Omental fat pad (tissue), 4 donors: ENCODE measurements around the gene RAB40C. TPM values are rescaled to one million over a fixed set of nuclear protein-coding genes. Genes with fewer than 3 reads are reported as not detected.

Experiments used
- ATAC-seq: fragments of 150-250 bp; one replicate; pipeline ENCODE4 v1.9.1; 2016; ENCODE audit warnings: mild to moderate bottlenecking, moderate library complexity; ENCODE audit not compliant: low FRiP score
- DNase-seq: peaks from one replicate; pipeline ENCODE4 v3.0.0-alpha.2; 2019; ENCODE audit warnings: low spot score
- total RNA-seq, 4 donors: library from RNA; depleted of rRNA; stranded (reverse); fragments of >200 nt; gene quantifications; one replicate each; pipeline ENCODE4 v1.1.0, GENCODE V29; 2016
- TF ChIP-seq, protein P1 (sequence below), 3 donors: fragments of 450-650 bp; IDR thresholded peaks; one replicate each; pipeline ENCODE4 v1.5.1; 2016 to 2017; ENCODE audit warnings: antibody characterized with exemption in 3 of 3, mild to moderate bottlenecking in 3 of 3, moderate library complexity in 2 of 3

RAB40C gene
- total RNA-seq, 4 donors from 2014 or later = 11.6 to 20.6 (median 14.8) TPM

- TF ChIP-seq, protein P1, sequence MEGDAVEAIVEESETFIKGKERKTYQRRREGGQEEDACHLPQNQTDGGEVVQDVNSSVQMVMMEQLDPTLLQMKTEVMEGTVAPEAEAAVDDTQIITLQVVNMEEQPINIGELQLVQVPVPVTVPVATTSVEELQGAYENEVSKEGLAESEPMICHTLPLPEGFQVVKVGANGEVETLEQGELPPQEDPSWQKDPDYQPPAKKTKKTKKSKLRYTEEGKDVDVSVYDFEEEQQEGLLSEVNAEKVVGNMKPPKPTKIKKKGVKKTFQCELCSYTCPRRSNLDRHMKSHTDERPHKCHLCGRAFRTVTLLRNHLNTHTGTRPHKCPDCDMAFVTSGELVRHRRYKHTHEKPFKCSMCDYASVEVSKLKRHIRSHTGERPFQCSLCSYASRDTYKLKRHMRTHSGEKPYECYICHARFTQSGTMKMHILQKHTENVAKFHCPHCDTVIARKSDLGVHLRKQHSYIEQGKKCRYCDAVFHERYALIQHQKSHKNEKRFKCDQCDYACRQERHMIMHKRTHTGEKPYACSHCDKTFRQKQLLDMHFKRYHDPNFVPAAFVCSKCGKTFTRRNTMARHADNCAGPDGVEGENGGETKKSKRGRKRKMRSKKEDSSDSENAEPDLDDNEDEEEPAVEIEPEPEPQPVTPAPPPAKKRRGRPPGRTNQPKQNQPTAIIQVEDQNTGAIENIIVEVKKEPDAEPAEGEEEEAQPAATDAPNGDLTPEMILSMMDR (IDR thresholded peaks at IDR 0.05) = no peak
- ATAC-seq (peak; percentile 81), DNase-seq (peak; percentile 68)
Observed at GRCh38 chr16:626787-627453, 37.1 kb downstream of the RAB40C start.

GRCh38 chr16:627454-628239 lies 37.8 kb downstream of the RAB40C start:
- TF ChIP-seq, protein P1 (IDR thresholded peaks at IDR 0.05) = no peak
- peak; percentile 57 for DNase-seq
- peak; percentile 48 for ATAC-seq

DNA sequence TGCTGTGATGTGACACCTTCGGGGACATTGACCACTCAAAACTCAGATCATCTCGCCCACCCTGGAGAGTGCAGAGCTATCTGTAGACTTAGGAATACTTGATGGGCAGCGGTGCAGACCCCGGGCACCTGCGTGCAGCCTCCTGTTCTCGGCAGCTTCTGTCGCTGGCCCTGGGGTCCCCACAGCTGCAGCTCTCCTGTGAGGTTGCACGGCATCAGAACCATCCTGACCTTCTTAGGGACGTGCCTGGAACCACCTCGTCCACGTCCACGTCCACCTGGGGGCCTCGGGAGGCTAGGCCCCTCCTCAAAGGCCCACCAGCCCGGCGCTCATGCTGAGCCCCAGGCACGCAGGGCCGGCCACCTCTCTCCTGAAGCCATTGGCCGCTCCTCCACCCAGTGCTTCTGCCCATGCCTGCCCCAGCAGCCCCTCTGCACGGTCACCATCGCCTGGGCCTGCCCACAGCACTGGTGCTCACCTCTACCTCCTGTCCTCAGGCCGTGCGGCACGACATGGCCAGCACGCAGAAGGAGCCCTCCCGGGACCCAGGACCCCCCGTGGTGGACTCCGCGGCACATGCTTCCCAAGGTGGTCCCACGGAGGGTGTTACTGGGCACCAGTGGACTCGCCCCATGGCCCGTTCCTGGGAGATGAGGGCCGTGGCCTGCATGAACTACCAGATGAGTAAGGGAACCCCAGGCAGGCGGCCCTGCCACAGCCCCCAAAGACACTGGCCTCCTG lies 38.6 kb downstream of the RAB40C start:
- no peak for DNase-seq
- ATAC-seq = no peak
- TF ChIP-seq, protein P1 (IDR thresholded peaks at IDR 0.05) = no peak

DNA sequence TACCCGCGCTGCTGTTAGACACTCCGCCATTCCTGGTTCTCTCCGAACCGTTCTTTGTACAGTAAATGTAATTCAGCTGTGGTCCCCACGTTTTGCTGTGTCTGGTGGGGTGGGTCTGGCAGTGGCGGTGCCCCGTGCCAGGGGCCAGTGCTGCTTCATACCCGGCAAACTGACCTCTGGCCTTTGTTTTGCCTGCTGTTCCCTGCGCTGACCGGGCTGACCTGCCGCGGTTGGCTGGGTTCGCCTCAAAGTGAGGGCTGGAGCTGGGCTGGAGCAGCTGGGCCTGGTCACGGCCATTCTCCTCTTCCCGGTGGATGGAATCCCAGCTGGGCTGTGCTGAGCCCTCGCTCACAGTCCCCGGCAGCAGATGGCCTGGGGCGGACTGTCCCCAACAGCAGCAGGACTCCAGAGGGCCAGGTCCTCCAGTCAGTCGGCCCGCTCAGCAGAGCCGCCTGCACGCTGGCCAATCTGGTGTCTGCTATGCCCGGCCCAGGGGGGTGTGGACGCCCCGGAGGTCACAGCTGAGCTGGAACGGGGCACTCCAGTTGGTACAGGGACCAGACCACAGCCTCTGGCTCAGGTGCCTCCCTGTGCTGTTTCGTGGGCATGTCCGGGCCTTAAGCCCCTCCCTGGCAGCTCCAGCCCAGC lies 39.4 kb downstream of the RAB40C start:
- TF ChIP-seq, protein P1 (IDR thresholded peaks at IDR 0.05) = no peak
- ATAC-seq (no peak), DNase-seq (no peak)

DNA sequence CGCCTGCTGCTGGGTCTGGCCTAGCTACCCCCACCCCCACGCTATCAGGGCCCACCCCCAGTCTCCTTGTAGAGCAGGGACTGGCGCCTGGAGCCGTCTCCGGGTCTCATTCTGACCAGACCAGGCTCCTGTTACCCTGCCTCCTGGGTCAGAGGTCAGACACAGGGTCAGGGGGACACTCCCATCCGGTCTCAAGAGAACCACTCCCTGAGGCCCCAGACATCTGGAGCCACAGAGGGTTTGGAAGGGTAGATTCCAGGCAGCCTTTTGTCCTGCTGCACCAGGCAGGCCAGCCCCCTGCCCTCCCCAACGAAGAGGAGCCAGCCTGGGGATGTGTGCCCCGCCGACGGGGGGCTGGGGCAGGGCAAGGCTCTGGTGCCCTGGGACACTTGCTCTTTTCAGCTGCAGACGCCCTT lies 40.0 kb downstream of the RAB40C start:
- ATAC-seq (no peak), DNase-seq (no peak)
- TF ChIP-seq, protein P1 (IDR thresholded peaks at IDR 0.05) = no peak

DNA sequence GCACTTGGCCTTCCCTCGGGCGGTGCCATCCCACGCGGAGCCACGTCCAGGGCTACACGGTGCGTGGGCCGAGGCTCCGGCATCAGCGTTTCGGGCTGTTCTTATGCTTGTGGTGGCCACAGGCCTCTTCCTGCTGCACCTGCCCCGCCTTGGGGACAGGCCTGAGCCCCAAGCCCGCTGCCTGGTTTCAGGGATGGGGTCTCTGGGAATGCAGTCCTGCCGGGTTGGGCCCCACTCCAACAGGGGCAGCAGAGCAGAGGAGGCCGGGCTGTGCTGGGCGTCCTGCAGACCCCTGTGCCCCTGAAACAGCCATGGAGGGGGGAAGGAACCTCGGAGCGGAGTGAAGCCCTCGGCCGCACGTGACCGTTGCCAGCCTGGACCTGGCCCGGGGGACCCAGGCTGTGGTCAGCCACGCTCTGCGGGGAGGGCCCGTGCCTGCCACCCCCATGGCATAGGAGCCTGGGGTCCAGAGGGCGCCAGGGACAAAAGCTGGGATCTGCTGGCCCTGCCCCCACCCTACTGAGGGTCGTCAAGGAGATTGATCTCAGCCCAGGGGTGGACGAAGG lies 40.5 kb downstream of the RAB40C start:
- no peak for DNase-seq
- ATAC-seq = no peak
- TF ChIP-seq, protein P1 (IDR thresholded peaks at IDR 0.05) = no peak
